AG04450 (cell line): ENCODE data around the gene EIF2D. TPM values are rescaled to one million over a fixed set of nuclear protein-coding genes. Genes with fewer than 3 reads are reported as not detected.

Source experiments
- CTCF ChIA-PET: fragments of 300-600, 350-600 bp; formaldehyde crosslinking; extraction: SDS; loops from one replicate; lab custom pipeline; 2022; ENCODE audit warnings: antibody characterized with exemption, inconsistent platforms; lab: Charles Lee
- POLR2A ChIA-PET: fragments of 350-600 bp; formaldehyde crosslinking; extraction: SDS; loops from one replicate; lab custom pipeline; 2021; ENCODE audit warnings: antibody characterized with exemption, inconsistent platforms; lab: Yijun Ruan, JAX
- DNase-seq: peaks from one replicate; pipeline ENCODE4 v3.0.0-alpha.2; 2011; ENCODE audit warnings: low read depth, low spot score
- H3K27ac ChIP-seq: one replicate; pipeline ENCODE4 v1.5.1; 2012; ENCODE audit warnings: low read depth, low read length, control low read depth
- H3K27me3 ChIP-seq: one replicate; pipeline ENCODE4 v1.6.0; 2012; ENCODE audit warnings: low read length; ENCODE audit not compliant: control insufficient read depth, insufficient read depth
- H3K4me3 ChIP-seq: 2 replicates; pipeline ENCODE4 v1.5.1; 2011; ENCODE audit warnings: mild to moderate bottlenecking, low read depth, low read length, control low read depth
- H3K9me3 ChIP-seq: 2 replicates; pipeline ENCODE4 v1.5.1; 2012; ENCODE audit warnings: low read length; ENCODE audit not compliant: control insufficient read depth, insufficient read depth
- CTCF ChIP-seq: IDR thresholded peaks from 2 replicates; pipeline ENCODE4 v1.5.1; 2011; ENCODE audit warnings: low read depth, low read length, control low read depth, inconsistent platforms
- polyA plus RNA-seq: library from polyadenylated mRNA; depleted of rRNA; stranded (reverse); fragments of >200 nt; gene quantifications from 2 replicates; pipeline ENCODE4 v1.2.3, GENCODE V29; 2011

The EIF2D gene
- polyA plus RNA-seq, 1 experiment = 74.0 TPM

GRCh38 chr1:206556047-206556749 lies 56.1 kb downstream of the EIF2D start:
- no peak overlapping the region for H3K4me3 ChIP-seq
- peaks cover 13% of the 10 kb centered on the region for H3K27me3 ChIP-seq
- no peak for DNase-seq
- H3K27ac ChIP-seq = no peak overlapping the region
- CTCF ChIA-PET = interaction anchor here (0.9 to 4.5 kb wide), 6 partner anchors 11 to 94 kb away, joined by 3 to 79 read pairs (median 4); partner anchors contain the start of gene EIF2D
- POLR2A ChIA-PET = no interaction called here
- TF ChIP-seq CTCF = no peak
- no peaks in the 10 kb centered on the region for H3K9me3 ChIP-seq

GRCh38 chr1:206555473-206555935 lies 56.8 kb downstream of the EIF2D start:
- no peak for DNase-seq
- no peaks in the 10 kb centered on the region for H3K9me3 ChIP-seq
- TF ChIP-seq CTCF = no peak
- no peak overlapping the region for H3K4me3 ChIP-seq
- POLR2A ChIA-PET = no interaction called here
- no peak overlapping the region for H3K27ac ChIP-seq
- H3K27me3 ChIP-seq = peaks cover 13% of the 10 kb centered on the region
- CTCF ChIA-PET = interaction anchor here (0.7 to 4.5 kb wide), 7 partner anchors 11 to 93 kb away, joined by 3 to 79 read pairs (median 4); partner anchors contain the start of gene EIF2D

GRCh38 chr1:206554701-206555472 lies 57.4 kb downstream of the EIF2D start:
- TF ChIP-seq CTCF = no peak
- H3K9me3 ChIP-seq = no peaks in the 10 kb centered on the region
- DNase-seq = no peak
- POLR2A ChIA-PET = no interaction called here
- H3K27me3 ChIP-seq = peaks cover 17% of the 10 kb centered on the region
- CTCF ChIA-PET = interaction anchor here (0.7 to 4.5 kb wide), 6 partner anchors 10 to 92 kb away, joined by 3 to 79 read pairs (median 4); partner anchors contain the start of gene EIF2D
- no peak overlapping the region for H3K4me3 ChIP-seq
- no peak overlapping the region for H3K27ac ChIP-seq

GRCh38 chr1:206554211-206554610 lies 58.1 kb downstream of the EIF2D start:
- Histone ChIP-seq H3K27me3 (peaks cover 22% of the 10 kb centered on the region), H3K9me3 (no peaks in the 10 kb centered on the region), H3K27ac (no peak overlapping the region), H3K4me3 (no peak overlapping the region)
- TF ChIP-seq CTCF = no peak
- ChIA-PET CTCF (interaction anchor here (0.9 to 4.5 kb wide), 2 partner anchors 9 to 64 kb away, joined by 4 to 79 read pairs; no protein-coding TSS in a partner anchor), POLR2A (interaction anchor here (0.7 kb wide), 1 partner anchor 82 kb away, joined by 3 read pairs; no protein-coding TSS in a partner anchor)
- DNase-seq = no peak
